Fibroblast of skin of left quadriceps (primary cell): Measurements from ENCODE around the gene PCSK1.

Experiments
- DNase-seq, 2 experiments: peaks; one replicate each; pipeline ENCODE4 v3.0.0-alpha.2; 2013; ENCODE audit warnings: low read depth in 2 of 2

Gene PCSK1

DNA sequence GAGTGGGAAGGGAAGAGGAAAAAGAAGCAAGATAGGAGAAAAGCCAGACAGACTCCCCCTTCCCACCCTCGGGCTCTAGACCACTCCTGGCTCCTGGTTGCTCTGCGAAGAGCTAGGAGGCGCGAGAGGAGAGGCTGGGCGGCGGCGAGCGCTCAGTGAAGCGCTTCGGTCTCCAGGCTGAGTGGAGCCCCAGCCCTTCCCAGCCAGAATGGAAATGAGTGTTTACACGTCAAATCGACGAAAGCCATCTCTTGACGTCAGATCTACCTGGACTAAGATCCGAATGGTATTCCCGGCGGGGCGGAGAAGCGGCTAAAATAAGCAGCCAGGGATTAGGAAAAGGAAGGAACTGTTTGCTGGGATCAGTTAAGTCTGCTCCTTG is at the start of gene PCSK1:
Gene PCSK1, minus strand, starts transcription at position 183 of the 382 bp plus-strand sequence. CDS start 206 bp downstream, outside the sequence.
- no peak for DNase-seq

DNA sequence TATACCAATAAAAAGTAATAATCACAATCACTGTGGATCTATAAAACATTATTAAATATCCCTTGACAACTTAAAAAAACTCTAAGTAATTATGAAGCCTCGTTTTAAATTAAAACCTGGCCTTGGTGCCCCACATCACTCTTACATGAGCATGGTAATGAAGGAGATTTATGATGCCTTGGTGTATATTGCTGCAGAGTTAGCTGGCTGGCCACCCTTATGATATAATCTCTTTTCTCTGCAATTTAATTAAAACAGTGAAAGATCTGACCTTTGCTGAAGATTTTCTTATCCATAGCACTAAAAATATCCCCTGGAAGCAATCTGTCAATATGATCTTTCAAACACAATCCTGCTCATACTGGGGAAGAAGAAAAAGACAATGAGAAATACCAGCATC is 48.8 kb upstream of the PCSK1 start:
- DNase-seq: no peak

DNA sequence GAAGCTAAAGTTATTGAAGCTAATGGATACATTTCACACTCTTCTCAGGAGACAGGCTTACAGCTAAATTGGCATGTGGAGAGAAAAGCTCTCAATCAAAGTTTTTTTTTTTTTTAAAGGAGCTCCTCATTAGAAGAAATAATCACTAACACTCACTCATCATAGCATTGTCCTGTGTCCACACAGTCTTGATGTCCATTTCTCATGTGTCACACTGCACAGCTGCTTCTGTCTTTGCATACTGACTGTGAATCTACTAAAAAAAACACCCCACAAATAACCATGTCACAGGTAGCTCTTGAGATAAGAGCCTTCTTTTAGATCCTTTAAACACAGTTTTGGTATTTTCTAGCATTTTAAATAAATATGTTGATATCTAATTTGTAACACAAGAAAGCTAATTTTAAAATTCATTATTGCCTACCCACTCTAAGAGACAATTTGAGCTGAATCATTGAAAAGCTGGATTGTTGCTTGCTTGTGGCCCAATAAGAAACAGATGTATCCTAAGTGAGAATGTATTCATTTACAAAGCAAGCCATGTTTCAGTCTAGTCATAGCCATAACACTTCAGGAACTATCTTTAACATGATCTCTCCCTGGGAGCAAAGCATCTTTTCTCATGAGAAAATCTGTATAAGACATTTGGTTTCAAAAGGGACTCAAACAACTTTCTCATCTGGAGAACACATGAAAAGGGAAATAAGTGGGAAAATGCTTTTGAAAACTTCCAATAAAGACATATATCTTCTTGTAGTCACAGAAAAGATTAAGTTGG is 48.1 kb upstream of the PCSK1 start:
- peak; percentile 64 to 65 for DNase-seq

DNA sequence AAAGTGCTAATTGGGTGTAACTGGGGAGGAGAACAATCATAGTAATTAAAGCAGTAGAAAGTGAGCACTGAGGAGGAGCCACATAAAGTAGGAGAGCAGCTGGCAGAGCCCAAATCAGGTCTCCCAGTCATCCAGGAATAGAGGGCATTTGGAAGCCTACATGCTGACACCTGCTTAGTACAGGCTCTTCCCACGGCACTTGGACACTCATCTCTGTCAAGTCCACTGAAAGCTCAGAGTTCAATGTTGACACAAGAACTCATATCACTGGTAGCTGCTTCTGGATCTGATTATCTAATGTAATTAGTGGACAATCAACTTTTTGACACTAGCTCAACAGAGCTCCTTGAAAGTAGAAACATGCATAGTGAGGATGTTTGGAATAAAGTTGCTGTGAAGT is 45.9 kb upstream of the PCSK1 start:
- DNase-seq: no peak

DNA sequence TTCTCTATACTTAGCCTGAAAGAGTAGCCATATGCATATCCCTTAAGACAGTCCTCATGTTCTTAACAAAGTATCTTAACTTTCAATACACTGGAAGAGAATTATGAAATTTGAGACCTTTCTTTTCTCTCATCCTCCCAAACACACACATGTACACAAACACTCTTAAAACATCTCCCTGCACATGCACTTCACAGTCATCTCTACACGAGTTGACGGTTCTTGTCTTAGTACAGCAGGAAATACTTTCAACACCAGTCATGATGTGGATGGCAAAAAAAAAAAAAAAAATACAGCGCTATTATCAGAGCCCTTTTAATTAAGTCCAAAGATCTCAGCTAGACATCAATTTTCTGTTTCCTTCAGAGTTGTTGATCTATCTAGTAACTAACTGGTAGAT is 43.6 kb upstream of the PCSK1 start:
- DNase-seq: peak; percentile 28 to 33

DNA sequence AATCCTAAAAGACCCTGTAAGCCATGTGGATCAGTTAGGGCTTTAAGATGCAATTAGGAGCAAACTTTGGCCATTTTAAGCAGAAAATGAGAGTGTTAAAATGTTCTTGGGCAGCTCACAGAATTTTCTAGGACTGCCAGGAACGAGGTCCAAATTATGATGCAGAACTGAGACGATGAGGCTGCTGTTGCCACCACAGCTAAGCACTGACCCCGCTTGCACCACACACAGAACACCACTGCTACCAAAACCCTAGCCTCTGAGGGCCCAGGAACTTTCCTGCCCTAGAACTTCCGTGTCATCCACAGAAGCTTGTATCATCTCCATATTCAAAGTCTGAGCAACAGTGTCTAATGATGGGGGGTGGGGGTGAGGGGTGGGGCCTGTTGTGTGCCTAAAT is 41.0 kb upstream of the PCSK1 start:
- DNase-seq: no peak

DNA sequence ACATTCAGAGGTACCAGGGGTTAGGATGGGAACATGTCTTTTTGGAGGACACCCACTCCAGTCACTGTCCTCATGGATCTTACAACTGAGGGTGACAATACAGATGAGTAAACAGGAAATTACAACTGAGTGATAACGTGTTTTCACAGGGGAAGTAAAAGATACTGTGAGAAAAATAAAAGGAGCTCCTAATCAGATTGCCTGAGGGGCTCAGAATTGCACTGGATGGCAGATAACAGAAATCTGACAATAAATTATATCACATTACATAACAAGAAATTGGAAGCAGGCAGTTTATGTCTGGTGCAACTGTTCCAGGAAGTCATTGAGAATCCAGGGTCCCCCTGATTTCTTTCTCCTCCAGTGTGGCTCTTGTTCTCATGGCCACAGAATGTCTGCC is 40.1 kb upstream of the PCSK1 start:
- no peak for DNase-seq

DNA sequence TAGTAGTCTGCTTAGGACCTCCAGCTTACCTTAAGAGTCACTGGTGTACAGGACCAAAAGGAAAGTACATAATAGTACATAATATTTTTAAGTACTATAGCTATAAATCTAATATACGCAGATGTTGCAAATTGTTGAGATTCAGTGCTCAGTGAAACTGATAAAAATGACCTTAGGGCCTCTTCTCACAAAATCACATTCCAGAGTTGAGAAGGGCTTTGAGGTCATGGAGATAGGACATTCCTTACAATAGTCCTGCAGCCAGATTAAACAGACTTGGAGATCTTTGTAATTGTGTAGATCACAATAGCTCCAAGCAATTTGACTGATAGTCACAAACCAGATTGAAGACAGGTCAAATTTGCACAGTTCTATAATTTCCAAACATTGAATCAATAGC is 37.7 kb upstream of the PCSK1 start:
- no peak for DNase-seq

DNA sequence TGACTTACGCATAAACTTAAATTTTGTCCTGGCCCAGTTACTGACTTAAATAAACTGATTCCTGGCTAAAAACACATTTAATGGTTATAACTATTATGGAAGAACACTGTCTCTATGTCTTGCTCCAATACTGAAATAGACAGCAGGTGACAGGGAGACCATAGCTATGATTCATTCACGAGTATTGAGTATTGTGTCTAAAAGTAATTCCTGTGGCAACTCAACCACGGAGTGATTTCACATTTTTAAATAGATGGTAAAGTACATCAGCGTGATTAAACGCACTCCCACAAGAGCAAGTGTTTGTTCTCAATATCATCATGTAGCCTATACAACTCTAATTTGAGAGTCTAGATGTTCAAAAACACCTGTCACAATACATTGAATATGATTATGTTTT is 35.9 kb upstream of the PCSK1 start:
- no peak for DNase-seq

DNA sequence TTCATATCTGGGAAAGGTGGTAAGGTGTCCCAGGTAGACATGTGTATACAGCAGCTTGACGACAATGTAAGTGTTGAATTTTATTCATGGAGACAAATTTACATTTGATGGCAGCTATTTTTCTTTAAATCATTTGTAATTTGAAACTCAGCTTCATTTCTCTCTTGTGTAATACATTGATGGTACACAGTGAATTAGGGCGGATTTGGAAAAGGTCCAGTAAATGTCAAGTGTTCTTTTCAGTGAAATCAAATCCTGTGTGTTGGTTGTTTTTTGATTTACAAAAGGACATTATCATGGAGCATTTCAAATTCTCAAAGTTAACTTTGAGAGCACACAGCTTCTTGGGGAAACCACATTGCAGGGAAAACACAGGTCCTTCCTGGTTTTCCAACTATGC is 30.0 kb upstream of the PCSK1 start:
- DNase-seq: no peak

DNA sequence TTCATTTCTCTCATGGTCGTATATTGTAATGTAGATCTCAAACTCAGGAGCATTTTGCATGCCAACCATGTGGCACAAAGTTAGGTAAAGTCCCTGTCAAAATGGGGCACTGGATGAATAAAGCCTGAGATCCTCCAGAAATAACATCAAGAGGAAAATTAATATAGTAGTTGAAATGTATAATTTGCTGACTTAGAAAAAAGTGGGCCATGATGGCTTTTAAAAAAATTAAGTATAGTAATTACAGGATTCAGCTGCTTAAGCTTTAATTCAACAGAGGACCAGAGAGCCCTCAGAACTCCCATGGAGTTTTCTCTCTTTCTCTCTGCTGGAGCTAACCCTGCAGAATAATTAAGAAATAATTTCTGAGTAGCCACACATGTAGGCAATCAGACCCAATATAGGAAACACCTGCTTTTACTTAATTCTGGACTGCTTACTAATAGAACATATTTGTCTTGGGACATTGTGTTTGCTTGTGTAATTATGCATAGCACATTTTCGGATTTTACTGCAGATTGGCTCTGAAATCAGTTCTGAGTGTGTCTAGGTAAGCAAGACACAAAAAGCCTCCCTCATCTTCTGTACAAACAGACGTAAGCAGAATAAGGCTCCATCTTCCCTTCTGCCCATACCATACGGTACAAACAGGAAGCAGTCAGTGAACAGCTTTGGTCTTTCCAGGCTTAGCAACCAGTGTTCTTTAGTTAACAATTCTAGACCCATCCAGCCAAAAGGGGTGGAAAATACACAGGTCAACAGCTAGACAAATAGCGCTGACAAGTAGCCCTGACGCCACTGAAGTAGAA is 26.5 kb upstream of the PCSK1 start:
- peak in 1 of 2 experiments; percentile 5 for DNase-seq

DNA sequence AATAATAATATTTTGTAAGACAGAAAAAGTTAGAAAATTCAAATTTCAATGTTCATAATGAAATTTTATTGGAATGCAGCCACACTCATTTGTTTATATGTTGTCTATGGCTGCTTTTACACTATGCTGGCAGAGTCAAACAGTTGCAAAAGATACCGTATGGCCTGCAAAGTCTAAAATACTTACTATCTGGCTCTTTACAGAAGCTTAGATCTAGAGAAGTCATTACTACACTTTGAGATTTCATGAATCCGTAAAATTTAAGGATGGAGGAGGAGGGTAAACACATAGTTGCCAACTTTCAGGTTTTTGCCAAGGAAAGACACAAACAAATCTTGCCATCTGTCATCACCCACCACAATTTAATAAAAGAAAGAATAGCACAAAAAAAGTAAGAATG is 25.1 kb upstream of the PCSK1 start:
- no peak for DNase-seq

DNA sequence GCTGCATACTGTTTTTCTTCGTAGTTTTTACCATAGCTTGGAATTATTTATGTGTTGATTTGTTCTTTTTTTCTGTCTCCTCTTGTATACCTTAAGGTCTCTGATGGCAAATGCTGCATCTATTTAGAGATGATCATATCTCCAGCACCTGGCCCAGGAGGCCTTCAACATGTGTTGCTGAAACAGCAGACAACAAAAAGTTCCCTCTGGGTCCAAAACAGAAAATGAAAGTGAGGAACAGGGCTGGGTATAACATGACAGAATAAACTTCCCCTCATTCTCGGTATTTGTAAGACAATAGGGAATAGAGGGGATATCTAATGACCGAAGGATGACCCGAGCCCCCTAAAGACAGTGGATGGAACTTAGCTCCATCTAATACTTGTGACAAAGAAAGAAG is 22.7 kb upstream of the PCSK1 start:
- no peak for DNase-seq

DNA sequence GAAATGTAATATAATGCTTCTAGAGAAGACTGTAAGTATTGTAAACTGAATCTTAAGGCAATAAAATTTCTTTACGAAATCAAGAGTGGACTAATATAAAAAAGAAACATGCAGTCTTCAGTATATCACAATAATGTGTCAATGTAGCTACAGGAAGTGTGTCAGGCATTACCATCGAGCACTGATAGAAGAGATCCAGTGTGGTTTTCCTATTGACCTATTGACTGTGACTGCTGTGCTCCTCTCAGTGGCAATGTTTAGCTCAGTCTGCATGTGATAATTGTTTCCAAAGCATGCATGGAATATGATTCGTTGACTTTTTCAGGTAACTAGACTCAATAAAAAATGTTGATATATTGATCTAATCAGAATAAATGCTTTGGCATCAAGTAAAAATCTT is 20.3 kb upstream of the PCSK1 start:
- no peak for DNase-seq

DNA sequence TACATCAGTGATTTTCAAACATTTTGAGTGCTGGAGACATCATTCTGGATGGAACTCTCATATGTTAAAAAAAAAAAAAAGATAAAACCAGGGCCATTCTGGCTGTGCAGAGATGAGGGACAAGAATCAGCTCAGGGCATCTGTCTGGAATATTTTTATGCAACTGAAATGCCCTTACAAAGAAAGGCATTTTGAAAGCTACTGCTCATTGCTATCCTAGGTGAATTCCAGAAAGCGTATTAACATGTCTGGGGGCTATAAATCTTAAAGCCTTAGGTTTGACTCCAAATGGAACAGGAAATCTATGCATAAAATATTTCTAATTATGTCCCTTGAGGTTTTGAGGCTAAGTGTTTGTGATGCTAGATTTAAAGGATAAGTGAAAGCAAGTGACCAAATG is 14.9 kb upstream of the PCSK1 start:
- DNase-seq: peak in 1 of 2 experiments; percentile 14

DNA sequence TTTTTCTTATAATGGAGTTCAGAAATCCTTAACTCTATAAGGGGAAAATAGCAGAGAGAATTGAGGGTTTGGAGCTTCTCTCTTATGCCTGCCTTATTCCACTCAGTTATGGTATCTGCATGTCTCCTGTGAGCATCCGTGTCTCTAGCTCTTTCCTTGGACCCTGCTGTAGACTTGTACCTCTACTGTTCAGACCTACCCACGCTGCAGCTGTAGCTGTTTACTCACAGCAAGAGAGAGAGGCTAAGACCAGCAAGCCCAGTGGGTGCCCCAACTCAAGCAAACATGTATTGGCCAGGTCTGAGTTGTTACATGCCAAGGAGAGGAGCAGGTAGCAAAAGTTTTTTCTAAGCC is 7.1 kb upstream of the PCSK1 start:
- no peak for DNase-seq

DNA sequence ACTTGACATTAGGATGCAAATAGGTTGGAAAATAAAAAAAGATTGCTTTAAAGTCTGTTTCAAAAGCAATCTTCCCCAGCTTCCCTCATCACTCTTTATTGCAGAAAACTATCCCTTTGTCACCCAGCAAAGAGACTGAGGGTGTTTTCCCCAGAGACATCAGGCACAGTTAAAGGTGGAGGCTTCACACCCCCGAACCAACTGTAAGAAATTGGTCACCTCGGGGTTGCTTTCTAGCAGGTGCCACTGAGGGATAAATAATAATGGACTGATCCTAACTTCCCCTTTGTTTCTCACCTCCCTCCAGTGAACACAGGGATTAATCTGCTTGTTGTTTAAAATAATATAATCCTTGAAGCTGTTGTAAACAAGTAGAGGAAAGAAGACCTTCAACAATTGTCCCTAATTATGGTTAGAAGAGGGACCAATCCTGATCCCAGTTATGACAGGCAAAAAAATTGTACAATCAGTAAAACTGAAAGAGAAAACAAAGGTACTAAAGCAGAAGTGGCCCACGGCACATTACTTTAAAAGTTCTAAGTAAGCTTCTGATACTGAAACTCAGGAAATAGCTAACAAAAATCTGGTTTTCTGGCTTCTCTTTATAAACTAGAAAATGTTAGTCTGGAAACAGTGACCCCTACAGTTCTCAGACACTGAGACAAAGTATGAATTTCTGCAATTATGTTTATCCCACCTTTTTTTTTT is 6.6 kb upstream of the PCSK1 start:
- DNase-seq: no peak

DNA sequence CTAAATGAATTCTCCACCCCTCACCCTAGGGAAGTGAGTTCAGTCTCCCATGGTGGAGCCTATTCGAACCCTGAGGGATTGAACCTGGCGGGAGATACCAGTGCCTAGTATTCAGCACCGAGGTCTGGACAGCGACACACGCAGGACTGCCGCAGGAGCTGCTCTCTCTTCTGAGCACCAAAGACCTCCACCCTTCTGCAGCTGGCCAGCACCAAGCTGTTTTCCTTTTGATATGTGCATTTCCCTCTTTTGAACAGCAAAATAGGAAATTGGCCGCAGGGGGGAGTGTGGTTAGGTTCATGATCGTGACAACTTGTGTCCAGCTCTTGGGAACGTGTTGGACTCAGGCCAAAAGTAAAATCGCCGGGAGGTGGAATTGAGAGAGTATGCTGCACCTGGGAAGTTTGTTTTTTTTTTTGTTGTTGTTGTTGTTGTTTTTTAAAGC is 1.2 kb upstream of the PCSK1 start:
- peak; percentile 38 to 39 for DNase-seq

DNA sequence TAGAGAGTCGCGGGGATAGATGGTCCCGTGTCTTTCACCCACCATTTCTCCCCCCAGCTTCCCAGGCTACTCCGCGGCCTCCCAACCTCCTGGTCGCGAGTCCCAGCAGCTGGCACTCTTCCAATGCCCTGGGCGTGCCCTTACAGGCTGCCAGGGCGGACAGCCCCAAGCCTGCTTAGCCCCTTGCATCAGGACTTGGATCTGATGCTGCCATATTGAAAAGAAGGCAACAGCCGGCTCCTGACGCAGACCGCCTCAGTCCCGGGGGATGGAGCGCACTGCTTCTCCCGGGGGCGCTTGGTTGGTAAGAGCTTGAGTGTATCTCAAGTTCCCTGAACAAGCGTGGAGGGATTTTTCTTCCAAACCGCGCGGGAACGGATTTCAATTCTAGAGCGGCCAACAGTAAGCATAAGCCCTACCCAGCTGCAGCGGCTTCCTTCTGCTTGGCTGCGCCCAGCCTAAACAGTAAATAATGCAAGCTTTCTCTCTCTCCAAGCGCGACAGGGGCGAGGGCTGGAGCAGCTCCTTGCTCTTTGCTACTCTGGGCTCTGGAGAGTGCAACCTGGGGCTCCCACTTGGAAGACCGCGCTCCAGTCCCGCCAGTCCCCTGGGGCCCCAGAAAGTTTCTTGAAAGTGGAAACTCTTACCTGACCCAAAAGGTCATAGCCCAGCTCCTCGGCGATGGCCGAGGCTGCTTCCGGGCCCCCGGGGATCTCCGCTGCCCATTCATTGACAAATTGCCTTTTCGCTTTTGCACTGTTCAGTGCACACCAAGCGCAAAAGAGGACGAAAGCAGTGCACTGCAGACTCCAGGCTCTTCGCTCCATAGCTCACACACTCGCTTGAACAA is 607 bp downstream of the PCSK1 start:
- DNase-seq: no peak

DNA sequence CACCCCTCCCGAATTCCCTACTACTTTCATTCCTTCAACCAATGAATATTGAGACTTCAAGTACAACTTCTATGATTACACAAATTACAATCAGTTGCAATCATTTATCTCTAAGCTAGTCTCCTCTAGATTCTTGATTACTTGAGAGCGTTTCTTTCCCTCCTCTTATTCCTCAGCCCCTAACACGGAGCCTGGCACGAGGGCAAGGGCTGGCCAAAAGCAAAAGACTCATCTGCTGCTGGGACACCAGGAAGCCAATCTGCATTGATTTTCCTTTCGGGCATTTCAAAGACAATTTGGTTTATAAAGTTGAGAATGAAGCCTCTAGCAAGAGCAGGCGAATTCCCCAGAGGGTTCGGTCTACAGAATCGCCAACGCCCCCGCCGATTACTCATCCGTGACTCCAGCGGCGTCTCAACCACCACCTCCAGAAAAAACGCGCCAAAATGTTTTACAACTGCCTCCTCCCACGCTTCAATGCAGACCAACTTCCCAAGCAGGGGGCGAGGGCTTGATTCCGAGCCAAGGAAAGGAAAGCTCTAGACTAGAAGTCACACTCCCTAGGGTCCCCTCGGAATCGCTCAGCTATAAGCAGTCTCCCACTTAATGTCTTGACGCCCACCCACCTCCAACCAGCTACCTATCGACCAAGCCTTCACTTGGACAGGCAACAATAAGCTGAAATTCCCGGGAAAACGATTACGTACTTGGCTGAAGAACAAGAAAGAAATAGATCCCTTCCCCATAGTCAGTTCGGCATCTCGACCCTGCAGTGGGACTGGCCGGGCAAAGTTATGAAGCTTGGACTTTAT is 1.5 kb downstream of the PCSK1 start:
- DNase-seq: peak; percentile 24 to 36

DNA sequence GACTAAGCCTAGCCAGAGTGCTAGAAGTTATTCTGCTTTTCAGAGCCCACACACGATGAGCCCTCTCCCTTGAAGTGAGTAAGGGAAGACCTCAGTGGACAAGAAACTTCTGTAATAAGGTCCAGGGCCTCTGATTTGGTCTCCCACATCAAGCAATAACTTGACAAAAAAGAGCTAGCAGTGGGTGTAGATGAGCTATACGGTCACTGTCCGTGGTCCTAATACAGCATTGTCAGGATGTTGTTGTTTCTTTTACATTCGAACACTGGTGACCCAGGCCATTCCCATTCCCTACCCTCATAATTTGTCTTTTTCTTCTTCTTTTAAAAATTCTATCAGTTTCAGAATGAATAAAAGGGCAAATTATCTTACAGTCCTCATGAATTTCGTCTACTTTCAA is 5.2 kb downstream of the PCSK1 start:
- DNase-seq: no peak
